HepG2 (cell line): Measurements from ENCODE around the gene MTG1. TPM values are rescaled to one million over a fixed set of nuclear protein-coding genes. Genes with fewer than 3 reads are reported as not detected.

Experiments
- AFF4 ChIP-seq: sonication (generic); formaldehyde crosslinking; IDR thresholded peaks from 2 replicates; pipeline ENCODE4 v1.4.0; 2020; ENCODE audit warnings: missing genetic modification reagents
- GATA4 ChIP-seq: sonication (generic); IDR thresholded peaks from 2 replicates; pipeline ENCODE4 v1.6.1; 2016; ENCODE audit warnings: antibody characterized with exemption, low read depth, borderline replicate concordance
- MLLT10 ChIP-seq: sonication (generic); formaldehyde crosslinking; IDR thresholded peaks from 2 replicates; pipeline ENCODE4 v1.4.0; 2020; ENCODE audit warnings: missing genetic modification reagents
- PRDM15 ChIP-seq: sonication (generic); formaldehyde crosslinking; IDR thresholded peaks from 2 replicates; pipeline ENCODE4 v1.4.0; 2020; ENCODE audit warnings: missing genetic modification reagents
- ZNF749 ChIP-seq: sonication (generic); formaldehyde crosslinking; IDR thresholded peaks from 2 replicates; pipeline ENCODE4 v1.8.0; 2022; ENCODE audit warnings: mild to moderate bottlenecking, missing genetic modification reagents, moderate library complexity, borderline replicate concordance
- ZNF775 ChIP-seq: sonication (generic); formaldehyde crosslinking; IDR thresholded peaks from 2 replicates; pipeline ENCODE4 v1.4.0; 2020; ENCODE audit warnings: missing genetic modification reagents, mild to moderate bottlenecking, moderate library complexity, borderline replicate concordance
- ZNF780A ChIP-seq: sonication (generic); formaldehyde crosslinking; IDR thresholded peaks from 2 replicates; pipeline ENCODE4 v1.8.0; 2022; ENCODE audit warnings: mild to moderate bottlenecking, missing genetic modification reagents, moderate library complexity
- ZNF792 ChIP-seq: IDR thresholded peaks from 2 replicates; pipeline ENCODE4 v1.6.1; 2016
- polyA plus RNA-seq, 8 experiments: library from polyadenylated mRNA; depleted of rRNA in 3 of 8; stranded (reverse) in 7 of 8; unstranded in 1 of 8; fragments of >200 nt; fragmentation: Illumina TruSeq in 4 of 8; extraction: Trizol in 4 of 8; gene quantifications; 2 replicates each; pipeline versions ENCODE4 v1.2.1 to v1.2.3, GENCODE V29; 2011 to 2016; ENCODE audit warnings: low read depth in 4 of 8, missing spikeins in 1 of 8, mixed read lengths in 1 of 8; ENCODE audit not compliant: insufficient read depth in 1 of 8
- total RNA-seq, 5 experiments: library from RNA; depleted of rRNA; stranded (reverse); fragments of >200 nt; fragmentation: Illumina TruSeq; extraction: Trizol; gene quantifications; 2 replicates each; pipeline ENCODE4 v1.2.3, GENCODE V29; 2016; ENCODE audit warnings: low read depth in 1 of 5

Gene MTG1
- total and polyA plus RNA-seq, 2 of the 13 experiments (the other 11 are each of a cell fraction or from before 2014, with no cell fraction given) = 42.0 to 103 TPM

GRCh38 chr10:133357285-133358161 lies 36.4 kb upstream of the MTG1 start, which contains the start of gene FUOM (continued):
- TF ChIP-seq PRDM15 (CRISPR knock-in tag) = no peak; the same call in 1 of the 2 replicates
- TF ChIP-seq ZNF792 = 0 out of 2 replicates have a peak, but pooled peaks have one; percentile 24
- no peak for TF ChIP-seq ZNF780A (CRISPR knock-in tag)
- TF ChIP-seq GATA4 = peak; percentile 38; the same call in 1 of the 2 replicates
- no peak for TF ChIP-seq MLLT10 (CRISPR knock-in tag)
- TF ChIP-seq AFF4 (CRISPR knock-in tag) = no peak; the same call in 1 of the 2 replicates
- no peak for TF ChIP-seq ZNF775
- TF ChIP-seq ZNF749 (CRISPR knock-in tag) = 0 out of 2 replicates have a peak, but pooled peaks have one; percentile 10
